Measurements from ENCODE around the gene DENND1A. TPM values are rescaled to one million over a fixed set of nuclear protein-coding genes. Genes with fewer than 3 reads are reported as not detected.

Gene DENND1A
- total RNA-seq, 1 donor from 2014 or later, result 19.9 TPM

DNA sequence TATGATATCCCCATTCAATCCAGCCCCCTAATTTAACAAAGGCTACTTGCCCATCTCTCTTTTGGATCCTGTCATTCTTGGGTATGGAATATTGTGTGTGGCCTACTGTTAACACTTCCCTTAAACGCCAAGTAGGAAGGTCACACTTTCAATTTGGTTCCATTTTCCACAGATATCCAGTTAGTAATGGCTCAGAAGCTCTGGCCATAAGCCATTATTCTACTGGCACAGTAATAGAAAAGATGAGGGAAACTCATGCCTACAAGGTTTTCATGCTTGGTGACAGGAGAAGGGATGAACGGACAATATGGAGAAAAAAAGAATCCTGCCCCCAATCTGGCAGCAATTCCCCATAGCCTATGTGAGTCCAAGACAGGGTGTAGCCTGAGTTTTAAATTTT lies 346.3 kb downstream of the DENND1A start:
- Mint-ChIP-seq H3K4me3 (no peak overlapping the region), H3K27me3 (no peaks in the 10 kb centered on the region), H3K36me3 (peaks cover 14% of the 10 kb centered on the region), H3K4me1 (ENCODE audit: unreplicated experiment) (peaks cover 12% of the 10 kb centered on the region), H3K9me3 (peaks cover 8% of the 10 kb centered on the region), H3K27ac (no peak overlapping the region)
- no peak for DNase-seq (ENCODE audit: extremely low spot score, unreplicated experiment)
- TF ChIP-seq, protein P1, sequence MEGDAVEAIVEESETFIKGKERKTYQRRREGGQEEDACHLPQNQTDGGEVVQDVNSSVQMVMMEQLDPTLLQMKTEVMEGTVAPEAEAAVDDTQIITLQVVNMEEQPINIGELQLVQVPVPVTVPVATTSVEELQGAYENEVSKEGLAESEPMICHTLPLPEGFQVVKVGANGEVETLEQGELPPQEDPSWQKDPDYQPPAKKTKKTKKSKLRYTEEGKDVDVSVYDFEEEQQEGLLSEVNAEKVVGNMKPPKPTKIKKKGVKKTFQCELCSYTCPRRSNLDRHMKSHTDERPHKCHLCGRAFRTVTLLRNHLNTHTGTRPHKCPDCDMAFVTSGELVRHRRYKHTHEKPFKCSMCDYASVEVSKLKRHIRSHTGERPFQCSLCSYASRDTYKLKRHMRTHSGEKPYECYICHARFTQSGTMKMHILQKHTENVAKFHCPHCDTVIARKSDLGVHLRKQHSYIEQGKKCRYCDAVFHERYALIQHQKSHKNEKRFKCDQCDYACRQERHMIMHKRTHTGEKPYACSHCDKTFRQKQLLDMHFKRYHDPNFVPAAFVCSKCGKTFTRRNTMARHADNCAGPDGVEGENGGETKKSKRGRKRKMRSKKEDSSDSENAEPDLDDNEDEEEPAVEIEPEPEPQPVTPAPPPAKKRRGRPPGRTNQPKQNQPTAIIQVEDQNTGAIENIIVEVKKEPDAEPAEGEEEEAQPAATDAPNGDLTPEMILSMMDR (conservative IDR thresholded peaks at IDR 0.05), result no peak

DNA sequence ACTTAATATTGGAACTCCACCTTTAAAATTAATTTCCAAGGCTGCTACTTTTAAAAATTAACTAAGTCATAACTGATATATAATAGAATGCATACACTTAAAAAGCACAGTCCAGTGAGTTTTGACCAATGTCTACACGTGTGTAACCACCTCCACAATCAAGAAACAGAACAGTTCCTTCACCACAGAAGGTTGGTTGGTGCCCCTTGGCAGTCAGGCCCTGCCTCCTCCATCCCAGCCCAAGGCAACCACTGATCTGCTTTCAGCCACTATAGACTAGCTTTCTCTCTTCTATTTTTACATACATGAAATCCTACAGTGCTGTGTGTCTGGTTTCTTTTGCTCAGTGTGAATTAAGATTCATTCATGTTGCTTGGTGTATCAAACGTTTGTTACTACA lies 358.7 kb downstream of the DENND1A start:
- TF ChIP-seq, protein P1 (conservative IDR thresholded peaks at IDR 0.05), result no peak
- H3K9me3 Mint-ChIP-seq, result peaks cover 9% of the 10 kb centered on the region
- H3K4me3 Mint-ChIP-seq, result no peak overlapping the region
- no peaks in the 10 kb centered on the region for H3K27me3 Mint-ChIP-seq
- DNase-seq (ENCODE audit: extremely low spot score, unreplicated experiment), result no peak
- H3K4me1 Mint-ChIP-seq (ENCODE audit: unreplicated experiment), result peaks cover 21% of the 10 kb centered on the region
- H3K27ac Mint-ChIP-seq, result no peak overlapping the region
- H3K36me3 Mint-ChIP-seq, result peaks cover 13% of the 10 kb centered on the region

DNA sequence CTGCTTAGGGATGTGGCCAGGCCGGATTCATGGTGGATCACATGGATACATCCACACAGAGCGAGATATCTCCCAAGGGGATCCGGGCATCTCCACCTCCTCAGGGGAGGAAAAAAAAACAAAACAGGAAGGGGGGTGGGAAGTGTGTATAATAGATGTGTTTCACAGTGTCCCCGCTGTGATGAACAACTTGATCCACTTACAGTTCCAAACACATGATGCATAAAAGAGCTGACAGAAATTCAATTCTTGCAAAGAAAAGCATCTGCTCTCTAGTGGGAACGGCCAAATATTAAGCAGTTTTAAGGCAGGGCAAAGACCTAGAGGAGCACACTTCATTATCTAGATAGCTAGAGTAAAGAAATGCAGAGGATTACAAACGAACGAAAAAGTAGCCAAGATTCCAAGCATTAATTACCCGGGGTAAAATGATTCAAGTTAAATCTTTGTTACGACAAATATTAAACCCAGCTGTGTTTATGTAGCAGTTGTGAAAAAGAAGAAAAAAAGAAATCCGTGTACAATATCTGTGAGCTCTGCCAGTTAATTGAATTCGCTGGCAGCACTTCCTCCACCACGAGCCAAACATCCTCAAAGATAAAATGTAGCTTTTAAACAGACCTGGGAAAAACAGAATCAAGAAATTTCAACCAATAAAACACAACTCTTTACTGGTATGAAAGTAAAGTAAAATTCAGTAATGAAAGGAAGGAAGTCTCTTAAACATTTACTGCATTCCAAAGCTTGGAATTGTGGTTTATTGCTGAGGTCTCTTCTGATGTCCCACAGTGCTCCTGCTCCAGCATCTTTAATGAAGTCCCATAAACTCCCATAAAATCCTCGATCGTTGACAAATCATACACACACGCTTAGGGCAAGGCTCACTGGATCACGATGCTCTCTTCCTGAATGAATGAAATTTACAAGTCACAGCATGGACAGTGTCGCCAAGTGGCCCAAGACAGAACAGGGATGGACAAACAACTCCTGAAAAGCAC lies 360.9 kb downstream of the DENND1A start:
- H3K27ac Mint-ChIP-seq, result no peak overlapping the region
- H3K9me3 Mint-ChIP-seq, result no peaks in the 10 kb centered on the region
- peak overlapping the region; percentile 6 for H3K4me3 Mint-ChIP-seq
- H3K4me1 Mint-ChIP-seq (ENCODE audit: unreplicated experiment), result peaks cover 24% of the 10 kb centered on the region
- no peak for DNase-seq (ENCODE audit: extremely low spot score, unreplicated experiment)
- H3K27me3 Mint-ChIP-seq, result no peaks in the 10 kb centered on the region
- TF ChIP-seq, protein P1 (conservative IDR thresholded peaks at IDR 0.05), result no peak
- peaks cover 4% of the 10 kb centered on the region for H3K36me3 Mint-ChIP-seq

DNA sequence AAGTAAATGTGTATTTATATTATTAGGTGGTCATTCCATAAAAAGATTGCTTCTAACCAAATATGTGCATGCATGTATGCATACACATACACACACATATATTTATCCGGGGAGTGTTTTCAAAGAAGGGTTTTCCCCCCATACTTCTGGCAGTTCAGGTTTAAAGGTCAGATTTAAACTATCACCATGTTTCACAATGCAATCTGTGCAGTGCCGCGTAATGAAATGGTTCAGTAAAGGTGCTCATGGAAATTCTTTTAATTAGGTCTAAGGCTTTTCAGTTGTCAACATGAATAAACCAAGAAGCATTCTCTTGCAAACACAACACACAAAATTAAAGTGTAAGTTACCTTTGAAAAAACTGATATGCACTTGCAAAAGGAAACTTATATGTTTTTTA lies 362.9 kb downstream of the DENND1A start:
- DNase-seq (ENCODE audit: extremely low spot score, unreplicated experiment), result no peak
- Mint-ChIP-seq H3K27me3 (no peaks in the 10 kb centered on the region), H3K4me3 (no peak overlapping the region), H3K4me1 (ENCODE audit: unreplicated experiment) (peaks cover 24% of the 10 kb centered on the region), H3K36me3 (peaks cover under 1% of the 10 kb centered on the region), H3K27ac (no peak overlapping the region), H3K9me3 (no peaks in the 10 kb centered on the region)
- TF ChIP-seq, protein P1 (conservative IDR thresholded peaks at IDR 0.05), result no peak

DNA sequence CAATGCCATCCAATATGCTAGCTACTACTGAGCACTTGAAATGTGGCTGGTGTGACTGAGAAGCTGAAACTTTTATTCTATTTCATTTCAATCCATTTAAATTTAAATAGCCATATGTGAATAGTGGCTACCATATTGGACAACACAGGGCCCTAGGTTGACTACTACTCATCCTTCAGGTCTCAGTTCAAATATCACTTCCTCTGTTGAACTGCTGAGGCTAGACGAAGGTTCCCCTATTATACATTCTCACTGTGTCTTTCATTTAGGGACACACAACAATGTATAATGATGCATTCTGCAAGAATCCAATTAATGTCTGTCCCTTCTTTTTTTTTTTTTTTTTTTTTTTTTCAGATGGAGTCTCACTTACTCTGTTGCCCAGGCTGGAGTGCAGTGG lies 365.3 kb downstream of the DENND1A start:
- DNase-seq (ENCODE audit: extremely low spot score, unreplicated experiment), result no peak
- H3K36me3 Mint-ChIP-seq, result peaks cover 4% of the 10 kb centered on the region
- H3K4me3 Mint-ChIP-seq, result no peak overlapping the region
- H3K27me3 Mint-ChIP-seq, result no peaks in the 10 kb centered on the region
- H3K9me3 Mint-ChIP-seq, result peaks cover 7% of the 10 kb centered on the region
- no peak overlapping the region for H3K27ac Mint-ChIP-seq
- H3K4me1 Mint-ChIP-seq (ENCODE audit: unreplicated experiment), result peaks cover 24% of the 10 kb centered on the region
- TF ChIP-seq, protein P1 (conservative IDR thresholded peaks at IDR 0.05), result no peak
